Sigmoid colon (tissue), 7 donors: ENCODE measurements around the gene LRRTM4. TPM values are rescaled to one million over a fixed set of nuclear protein-coding genes. Genes with fewer than 3 reads are reported as not detected.

Experiments used
- polyA plus RNA-seq, 3 donors: library from polyadenylated mRNA; stranded (reverse); fragments of 200-250 nt; gene quantifications; one replicate each; pipeline ENCODE4 v1.2.3, GENCODE V29; 2013
- small RNA-seq, 3 donors: library from RNA; depleted of rRNA; stranded (forward); fragments of <200 nt; gene quantifications; one replicate each; pipeline ENCODE3, GENCODE V24; 2016
- total RNA-seq, 4 donors: library from RNA; depleted of rRNA; stranded (reverse); fragments of >200 nt; gene quantifications; one replicate each; pipeline ENCODE4 v1.1.0, GENCODE V29; 2016
- donor health status: healthy with polysubstance abuse.
- donor health status: Bipolar disorder and iron deficiency.
- donor health status: healthy.

The LRRTM4 gene
- total and polyA plus RNA-seq, 7 donors = 0.17 to 1.1 (median 0.55) TPM; not detected in 2

Small RNA genes within 50 kb of the gene (small RNA-seq; reads per million reads assigned to genes)
- gene RNA5SP98 = 0 to 0.12 (median 0.07) reads per million in 3 donors
